Neural cell (in vitro differentiated cells): ENCODE results near the gene PTPRN2.

Source experiments
- EP300 ChIP-seq: fragments of 450-650 bp; conservative IDR thresholded peaks from 2 replicates; pipeline ENCODE4 v1.6.1; 2014; ENCODE audit warnings: antibody characterized with exemption, mild to moderate bottlenecking, moderate library complexity; ENCODE audit not compliant: poor library complexity, severe bottlenecking
- MXI1 ChIP-seq: fragments of 450-650 bp; conservative IDR thresholded peaks from 2 replicates; pipeline ENCODE4 v1.6.1; 2014; ENCODE audit warnings: antibody characterized with exemption, mild to moderate bottlenecking; ENCODE audit not compliant: poor library complexity, severe bottlenecking
- POLR2AphosphoS5 ChIP-seq: IDR thresholded peaks from 2 replicates; pipeline ENCODE4 v1.6.1; 2012
- RAD21 ChIP-seq: fragments of 450-650 bp; conservative IDR thresholded peaks from 2 replicates; pipeline ENCODE4 v1.6.1; 2014; ENCODE audit warnings: antibody characterized with exemption, mild to moderate bottlenecking, moderate library complexity
- TAF1 ChIP-seq: IDR thresholded peaks from 2 replicates; pipeline ENCODE4 v1.6.1; 2012; ENCODE audit warnings: low read depth
- TF ChIP-seq, protein P1 (sequence below): fragments of 450-650 bp; IDR thresholded peaks from 2 replicates; pipeline ENCODE4 v1.5.1; 2014; ENCODE audit warnings: antibody characterized with exemption, mild to moderate bottlenecking, moderate library complexity; ENCODE audit not compliant: poor library complexity, severe bottlenecking

GRCh38 chr7:157666530-157667040, 921.0 kb downstream of the PTPRN2 start:
- TF ChIP-seq, protein P1, sequence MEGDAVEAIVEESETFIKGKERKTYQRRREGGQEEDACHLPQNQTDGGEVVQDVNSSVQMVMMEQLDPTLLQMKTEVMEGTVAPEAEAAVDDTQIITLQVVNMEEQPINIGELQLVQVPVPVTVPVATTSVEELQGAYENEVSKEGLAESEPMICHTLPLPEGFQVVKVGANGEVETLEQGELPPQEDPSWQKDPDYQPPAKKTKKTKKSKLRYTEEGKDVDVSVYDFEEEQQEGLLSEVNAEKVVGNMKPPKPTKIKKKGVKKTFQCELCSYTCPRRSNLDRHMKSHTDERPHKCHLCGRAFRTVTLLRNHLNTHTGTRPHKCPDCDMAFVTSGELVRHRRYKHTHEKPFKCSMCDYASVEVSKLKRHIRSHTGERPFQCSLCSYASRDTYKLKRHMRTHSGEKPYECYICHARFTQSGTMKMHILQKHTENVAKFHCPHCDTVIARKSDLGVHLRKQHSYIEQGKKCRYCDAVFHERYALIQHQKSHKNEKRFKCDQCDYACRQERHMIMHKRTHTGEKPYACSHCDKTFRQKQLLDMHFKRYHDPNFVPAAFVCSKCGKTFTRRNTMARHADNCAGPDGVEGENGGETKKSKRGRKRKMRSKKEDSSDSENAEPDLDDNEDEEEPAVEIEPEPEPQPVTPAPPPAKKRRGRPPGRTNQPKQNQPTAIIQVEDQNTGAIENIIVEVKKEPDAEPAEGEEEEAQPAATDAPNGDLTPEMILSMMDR, result no peak
- TF ChIP-seq EP300, result no peak
- no peak for TF ChIP-seq MXI1
- TF ChIP-seq POLR2AphosphoS5, result no peak
- no peak for TF ChIP-seq RAD21
- TF ChIP-seq TAF1, result no peak
